ENCODE measurements around the gene SEPHS2. TPM values are rescaled to one million over a fixed set of nuclear protein-coding genes. Genes with fewer than 3 reads are reported as not detected.

Gene SEPHS2
- total and polyA plus RNA-seq, 2 of the 8 experiments (the other 6 are each of a cell fraction or from before 2014, with no cell fraction given) = 28.2 to 61.8 TPM

DNA sequence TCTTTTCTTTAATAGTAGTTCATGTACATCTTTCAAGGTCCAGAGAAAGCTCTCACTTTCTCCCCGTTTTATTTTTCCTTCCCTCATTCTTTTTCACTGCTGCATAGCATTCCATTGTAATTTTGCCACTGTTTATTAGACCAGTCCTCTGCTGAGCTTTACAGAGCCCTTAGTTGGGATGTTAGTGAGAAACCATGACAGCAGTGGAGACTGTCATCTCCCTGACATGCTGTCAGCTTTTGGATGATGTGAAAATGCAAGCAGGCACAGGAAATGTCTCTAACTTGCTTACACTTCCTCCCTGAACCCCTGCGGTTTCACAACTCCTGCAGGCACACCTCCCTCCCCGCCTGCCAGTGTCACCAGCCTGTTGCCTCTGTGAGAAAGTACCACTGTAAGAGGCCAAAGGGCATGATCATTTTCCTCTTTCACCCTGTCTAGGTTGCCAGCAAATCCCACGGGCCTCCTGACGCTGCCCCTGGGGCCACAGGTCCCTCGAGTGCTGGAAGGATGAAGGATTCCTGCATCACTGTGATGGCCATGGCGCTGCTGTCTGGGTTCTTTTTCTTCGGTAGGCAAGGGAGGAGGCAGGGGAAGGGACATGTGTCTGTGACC lies 26.8 kb upstream of the SEPHS2 start, which contains the start of gene ITGAL (continued):
- TF ChIP-seq, protein P1, sequence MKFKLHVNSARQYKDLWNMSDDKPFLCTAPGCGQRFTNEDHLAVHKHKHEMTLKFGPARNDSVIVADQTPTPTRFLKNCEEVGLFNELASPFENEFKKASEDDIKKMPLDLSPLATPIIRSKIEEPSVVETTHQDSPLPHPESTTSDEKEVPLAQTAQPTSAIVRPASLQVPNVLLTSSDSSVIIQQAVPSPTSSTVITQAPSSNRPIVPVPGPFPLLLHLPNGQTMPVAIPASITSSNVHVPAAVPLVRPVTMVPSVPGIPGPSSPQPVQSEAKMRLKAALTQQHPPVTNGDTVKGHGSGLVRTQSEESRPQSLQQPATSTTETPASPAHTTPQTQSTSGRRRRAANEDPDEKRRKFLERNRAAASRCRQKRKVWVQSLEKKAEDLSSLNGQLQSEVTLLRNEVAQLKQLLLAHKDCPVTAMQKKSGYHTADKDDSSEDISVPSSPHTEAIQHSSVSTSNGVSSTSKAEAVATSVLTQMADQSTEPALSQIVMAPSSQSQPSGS (IDR thresholded peaks at IDR 0.05; ENCODE audit: low read length) = no peak
- TF ChIP-seq CHD1 (IDR thresholded peaks at IDR 0.05; ENCODE audit: low read depth, low read length) (no peak), CHD2 (IDR thresholded peaks at IDR 0.05; ENCODE audit: low read length) (no peak), POLR2A (IDR thresholded peaks at IDR 0.05; ENCODE audit: control extremely low read depth in 1 of 2, low read depth in 2 of 2, low read length in 2 of 2) (no peak), ATF3 (IDR thresholded peaks at IDR 0.05; ENCODE audit: insufficient read depth, low read depth, low read length) (no peak), CBX8 (IDR thresholded peaks at IDR 0.05; ENCODE audit: borderline replicate concordance, low read depth, low read length) (no peak), TBP (IDR thresholded peaks at IDR 0.05; ENCODE audit: low read depth, low read length) (no peak), RFX5 (IDR thresholded peaks at IDR 0.05; ENCODE audit: borderline replicate concordance, low read depth, low read length) (no peak), JUND (IDR thresholded peaks at IDR 0.05; ENCODE audit: low read length) (no peak), NRF1 (IDR thresholded peaks at IDR 0.05; ENCODE audit: low read depth, low read length) (no peak), POLR2AphosphoS5 (IDR thresholded peaks at IDR 0.05; ENCODE audit: low read depth, low read length) (no peak)
